Measurements from ENCODE around the gene TNN.

The TNN gene

GRCh38 chr1:175150596-175151319, 83.1 kb downstream of the TNN start:
- no peak for DNase-seq

- peak; percentile 52 to 55 for DNase-seq
These were observed 84.5 kb downstream of the TNN start for GRCh38 chr1:175152006-175152652.

- DNase-seq = peak; percentile 62 to 63
These were observed 87.2 kb downstream of the TNN start for GRCh38 chr1:175154629-175155472.

- no peak for DNase-seq
These were observed 87.8 kb downstream of the TNN start for GRCh38 chr1:175155473-175155856.

- no peak for DNase-seq
These were observed 88.3 kb downstream of the TNN start for GRCh38 chr1:175155936-175156335.

- no peak for DNase-seq
These were observed 89.6 kb downstream of the TNN start for GRCh38 chr1:175157200-175157599.

- DNase-seq = no peak
These were observed 90.5 kb downstream of the TNN start for GRCh38 chr1:175158170-175158591.

- no peak for DNase-seq
These were observed 95.3 kb downstream of the TNN start for GRCh38 chr1:175162955-175163354.

GRCh38 chr1:175163702-175164101, 96.1 kb downstream of the TNN start:
- DNase-seq = no peak

- DNase-seq = no peak
These were observed 97.1 kb downstream of the TNN start for GRCh38 chr1:175164751-175165150.

GRCh38 chr1:175166746-175167145, 99.1 kb downstream of the TNN start:
- DNase-seq = no peak

- no peak for DNase-seq
These were observed 100.2 kb downstream of the TNN start for GRCh38 chr1:175167861-175168260.

- no peak for DNase-seq
These were observed 101.1 kb downstream of the TNN start for GRCh38 chr1:175168782-175169181.

GRCh38 chr1:175169286-175170018, 101.8 kb downstream of the TNN start:
- no peak for DNase-seq

- DNase-seq = no peak
These were observed 103.6 kb downstream of the TNN start for GRCh38 chr1:175171036-175171913.

- no peak for DNase-seq
These were observed 104.9 kb downstream of the TNN start for GRCh38 chr1:175172503-175172902.

- no peak for DNase-seq
These were observed 105.9 kb downstream of the TNN start for GRCh38 chr1:175173531-175173930.

GRCh38 chr1:175174309-175175102, 106.9 kb downstream of the TNN start:
- DNase-seq = no peak

GRCh38 chr1:175176246-175176645, 108.6 kb downstream of the TNN start:
- no peak for DNase-seq

- DNase-seq = no peak
These were observed 110.4 kb downstream of the TNN start for GRCh38 chr1:175178056-175178455.

- no peak for DNase-seq
These were observed 110.8 kb downstream of the TNN start for GRCh38 chr1:175178456-175178855.

Data from inflammatory macrophage (primary cell).